Measurements from ENCODE around the gene UBE2N.

UBE2N gene

DNA sequence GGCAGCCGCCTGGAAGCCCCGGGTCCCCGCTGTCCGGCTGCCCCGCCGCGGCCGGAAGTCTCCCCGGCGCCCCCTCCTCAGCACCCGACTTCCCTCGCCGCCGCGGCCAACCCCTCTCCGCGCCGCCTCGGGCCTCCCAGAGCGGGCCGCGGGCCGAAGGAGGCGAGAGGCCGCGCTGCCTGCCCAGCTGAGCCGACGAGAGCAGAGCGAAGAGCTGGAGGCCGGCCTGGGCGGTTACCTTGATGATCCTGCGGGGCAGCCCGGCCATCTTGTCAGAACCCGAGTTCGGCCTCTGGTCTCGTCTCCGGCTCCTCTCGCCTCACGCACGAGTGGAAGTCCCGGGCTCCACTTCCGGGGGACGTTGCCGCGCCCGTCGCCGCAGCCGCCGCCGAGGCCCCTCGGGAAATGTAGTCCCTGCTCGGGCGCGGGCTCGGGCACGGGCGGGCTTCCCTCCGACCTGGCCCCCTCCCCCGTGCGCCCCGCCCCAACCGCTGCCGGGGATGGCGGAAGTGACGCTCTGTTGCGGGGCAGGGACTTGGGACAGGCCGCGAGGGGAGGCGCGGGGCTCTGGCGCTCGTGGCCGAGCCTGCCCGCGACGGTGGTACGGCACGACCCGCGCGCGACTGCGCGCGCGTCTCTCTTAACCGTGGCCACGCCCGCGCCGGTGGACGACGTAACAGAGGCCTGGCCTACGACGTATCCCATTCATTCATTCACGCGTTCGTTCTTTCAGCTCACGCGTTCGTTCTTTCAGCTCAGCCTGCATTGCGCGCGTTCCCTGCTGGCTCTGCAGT lies at the start of gene UBE2N:
Gene UBE2N, minus strand, starts transcription at position 331 of the 794 bp plus-strand sequence. Its CDS starts 63 bp downstream, at position 268.
- DNase-seq, result peak; percentile 84 to 88

DNA sequence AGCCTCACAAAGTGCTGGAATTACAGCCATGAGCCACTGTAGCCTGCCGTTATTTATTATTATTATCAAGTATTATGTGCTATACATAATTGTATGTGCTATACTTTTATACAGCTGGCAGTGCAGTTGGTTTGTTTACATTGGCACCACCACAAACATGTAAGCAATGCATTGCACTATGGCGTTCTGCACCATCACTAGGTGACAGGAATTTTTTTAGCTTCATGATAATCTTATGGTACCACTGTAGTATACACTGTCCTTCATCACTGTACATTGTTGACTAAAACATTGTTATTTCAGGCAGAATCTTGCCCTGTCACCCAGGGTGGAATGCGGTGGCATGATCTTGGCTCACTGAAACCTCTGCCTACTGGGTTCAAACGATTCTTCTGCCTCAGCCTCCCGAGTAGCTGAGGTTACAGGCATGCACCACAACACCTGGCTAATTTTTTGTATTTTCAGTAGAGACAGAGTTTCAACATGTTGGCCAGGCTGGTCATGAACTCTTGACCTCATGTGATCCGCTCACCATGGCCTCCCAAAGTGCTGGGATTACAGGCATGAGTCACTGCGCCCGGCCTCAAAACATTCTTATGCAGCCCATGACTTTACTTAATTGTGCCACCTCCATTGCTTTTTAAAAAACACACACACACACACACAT lies 42.7 kb upstream of the UBE2N start:
- no peak for DNase-seq

- DNase-seq, result no peak
Observed at GRCh38 chr12:93483151-93483807, 41.5 kb upstream of the UBE2N start.

GRCh38 chr12:93482721-93483120 lies 41.0 kb upstream of the UBE2N start:
- no peak for DNase-seq

GRCh38 chr12:93476555-93476954 lies 34.8 kb upstream of the UBE2N start:
- no peak for DNase-seq

GRCh38 chr12:93469386-93469785 lies 27.6 kb upstream of the UBE2N start:
- DNase-seq, result no peak

DNA sequence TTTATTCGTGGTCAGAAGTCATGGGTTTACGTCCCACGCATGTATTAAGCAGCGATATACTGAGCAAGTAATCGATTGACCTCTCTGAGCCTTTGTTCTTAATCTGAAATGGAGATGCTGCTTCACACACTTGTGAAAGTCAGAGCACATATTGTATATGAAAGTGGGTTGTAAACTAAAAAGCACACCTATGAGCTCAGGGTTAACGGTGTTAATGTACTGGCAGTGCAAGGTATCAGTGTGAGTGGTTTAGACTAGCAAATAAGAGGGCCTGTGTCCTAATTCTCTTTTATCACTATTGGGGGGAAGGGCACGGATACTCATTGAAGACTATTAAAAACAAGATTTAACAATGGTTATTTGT lies 26.2 kb upstream of the UBE2N start:
- no peak for DNase-seq

GRCh38 chr12:93467351-93468007 lies 25.7 kb upstream of the UBE2N start, which contains the start of gene MRPL42:
TSS of gene MRPL42 (plus strand) at chr12:93467514. CDS start at chr12:93469286, 1,772 bp downstream.
- peak; percentile 86 to 93 for DNase-seq

DNA sequence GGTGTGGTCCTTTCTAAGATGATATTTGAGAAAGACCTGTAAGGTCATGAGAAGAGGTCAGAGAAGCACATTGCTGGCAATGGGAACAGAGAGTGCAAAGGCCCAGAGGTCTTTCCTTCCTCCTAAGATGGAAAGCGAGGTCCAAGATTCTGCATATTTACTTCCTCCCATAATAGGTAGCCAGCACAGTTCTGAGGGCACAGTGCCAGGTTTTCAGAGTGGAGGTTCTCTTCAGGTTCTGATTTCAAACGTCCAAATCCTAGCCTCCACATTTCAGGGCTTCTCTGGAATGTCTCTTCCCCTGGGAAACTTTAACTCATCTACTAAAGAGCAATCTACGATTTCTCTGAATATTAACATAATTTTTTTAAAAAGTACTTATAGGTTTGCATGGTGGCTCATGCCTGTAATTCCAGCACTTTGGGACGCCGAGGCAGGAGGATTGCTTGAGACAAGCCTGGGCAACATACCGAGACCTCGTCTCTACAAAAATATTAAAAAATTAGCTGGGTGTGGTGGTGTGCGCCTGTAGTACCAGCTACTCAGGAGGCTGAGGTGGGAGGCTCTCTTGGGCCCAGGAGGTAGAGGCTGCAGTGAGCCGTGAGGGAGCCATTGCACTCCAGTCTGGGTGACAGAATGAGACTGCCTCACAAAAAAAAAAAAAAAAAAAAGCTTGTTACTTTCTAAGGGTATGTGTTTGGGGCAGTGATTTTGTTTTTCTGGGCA lies 25.0 kb upstream of the UBE2N start:
- DNase-seq, result no peak

GRCh38 chr12:93465841-93466240 lies 24.1 kb upstream of the UBE2N start:
- no peak for DNase-seq

- no peak for DNase-seq
Observed at GRCh38 chr12:93461503-93461902, 19.8 kb upstream of the UBE2N start.

DNA sequence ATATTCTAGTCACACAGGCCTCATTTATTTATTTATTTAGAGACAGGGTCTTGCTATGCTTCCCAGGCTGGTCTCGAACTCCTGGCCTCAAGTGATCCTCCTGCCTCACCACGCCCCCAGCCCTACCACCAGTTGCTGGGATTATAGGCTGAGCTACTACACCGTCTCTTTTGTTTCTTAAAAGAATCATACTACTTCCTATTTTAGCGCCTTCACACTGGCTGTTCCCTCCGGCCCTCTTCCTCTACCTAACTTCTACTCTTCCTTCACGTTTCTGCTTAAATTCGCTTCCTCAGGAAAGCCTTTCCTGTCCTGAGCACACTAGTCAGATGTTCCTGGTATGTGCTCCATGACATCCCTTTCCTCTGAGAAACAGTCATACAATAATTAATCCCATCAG lies 19.2 kb upstream of the UBE2N start:
- DNase-seq, result no peak

- no peak for DNase-seq
Observed at GRCh38 chr12:93460003-93460402, 18.3 kb upstream of the UBE2N start.

GRCh38 chr12:93459097-93459496 lies 17.4 kb upstream of the UBE2N start:
- DNase-seq, result no peak

DNA sequence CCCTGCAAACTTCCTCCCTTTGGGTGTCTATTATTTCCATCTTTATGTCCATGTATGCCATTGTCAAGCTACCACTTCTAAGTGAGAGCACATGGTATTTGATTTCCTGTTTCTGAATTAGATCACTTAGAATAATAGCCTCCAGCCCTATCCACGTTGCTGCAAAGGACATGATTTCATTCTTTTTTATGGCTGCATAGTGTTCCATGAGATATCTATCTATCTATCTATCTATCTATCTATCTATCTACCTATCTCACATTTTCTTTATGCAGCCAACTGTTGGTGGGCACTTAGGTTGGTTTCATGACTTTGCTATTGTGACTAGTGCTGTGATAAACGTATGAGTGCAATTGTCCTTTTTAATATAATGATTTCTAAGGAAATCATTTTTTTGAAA lies 14.3 kb upstream of the UBE2N start:
- DNase-seq, result no peak

DNA sequence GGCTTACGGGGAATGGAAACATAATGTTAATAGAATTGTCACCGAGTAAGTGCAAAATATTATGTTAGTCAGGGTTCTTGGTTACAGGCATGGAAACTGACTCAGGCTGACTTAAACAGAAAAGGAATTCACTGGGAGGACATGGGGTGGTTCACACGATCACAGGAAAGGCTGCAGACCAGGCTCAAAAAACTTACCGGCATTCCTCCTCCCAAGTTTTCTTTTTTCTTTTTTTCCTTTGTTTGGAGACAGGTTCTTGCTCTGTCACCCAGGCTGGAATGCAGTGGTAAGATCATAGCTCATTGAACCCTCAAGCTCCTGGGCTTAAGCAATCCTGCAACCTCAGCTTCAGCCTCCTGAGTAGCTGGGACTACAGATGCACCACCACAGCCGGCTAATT lies 11.9 kb upstream of the UBE2N start:
- no peak for DNase-seq

DNA sequence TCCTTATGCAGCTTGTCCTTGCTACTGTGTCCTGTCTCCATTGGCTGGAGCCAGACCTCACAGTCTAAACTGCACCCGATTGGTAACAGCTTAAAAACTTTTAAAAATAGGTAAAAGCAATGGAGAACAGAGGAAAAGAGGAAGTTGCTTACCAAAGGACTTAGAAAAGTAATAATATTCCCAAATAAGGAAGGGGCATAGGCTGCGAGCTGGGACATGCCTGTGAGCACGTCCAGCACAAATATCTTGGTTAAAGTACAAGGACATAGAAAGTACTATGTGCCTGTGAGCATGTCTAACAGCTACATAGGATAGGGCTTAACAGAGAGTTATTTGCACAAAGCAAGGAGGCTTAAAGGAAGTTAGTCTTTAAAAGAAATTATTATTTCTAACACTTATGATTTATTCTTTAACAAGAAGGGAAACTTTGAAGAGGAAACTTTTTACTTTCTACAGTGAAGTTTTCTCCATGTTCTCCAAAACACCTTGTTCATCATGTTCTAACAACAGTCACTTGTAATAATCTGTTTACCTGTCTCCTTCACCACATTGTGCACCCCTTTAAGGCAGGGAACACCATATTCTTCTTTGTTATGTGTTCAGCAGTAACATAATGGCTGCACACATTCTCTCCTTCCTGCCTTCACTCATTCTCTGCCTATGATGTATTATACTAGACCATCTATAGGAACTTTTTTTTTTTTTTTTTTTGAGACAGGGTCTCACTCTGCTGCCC lies 9.8 kb upstream of the UBE2N start:
- DNase-seq, result no peak

- DNase-seq, result no peak
Observed at GRCh38 chr12:93449277-93449676, 7.5 kb upstream of the UBE2N start.

- no peak for DNase-seq
Observed at GRCh38 chr12:93448796-93449195, 7.0 kb upstream of the UBE2N start.

- DNase-seq, result peak in 1 of 2 donors; percentile 16
Observed at GRCh38 chr12:93447555-93448290, 6.0 kb upstream of the UBE2N start.

- no peak for DNase-seq
Observed at GRCh38 chr12:93443576-93443975, 1.8 kb upstream of the UBE2N start.
